ENCODE results near the gene ENAH.

The ENAH gene

GRCh38 chr1:225445639-225446594 lies 207.0 kb downstream of the ENAH start:
- in situ Hi-C loops (cut with MboI; ENCODE audit: low sequenced_read_pairs) = no loop called here

GRCh38 chr1:225442123-225442505 lies 210.8 kb downstream of the ENAH start:
- in situ Hi-C loops (cut with MboI; ENCODE audit: low sequenced_read_pairs) = no loop called here

GRCh38 chr1:225441314-225442122 lies 211.4 kb downstream of the ENAH start:
- in situ Hi-C loops (cut with MboI; ENCODE audit: low sequenced_read_pairs) = no loop called here

- in situ Hi-C loops (cut with MboI; ENCODE audit: low sequenced_read_pairs) = no loop called here
These were observed 212.3 kb downstream of the ENAH start for GRCh38 chr1:225440380-225441221.

- in situ Hi-C loops (cut with MboI; ENCODE audit: low sequenced_read_pairs) = no loop called here
These were observed 215.0 kb downstream of the ENAH start for GRCh38 chr1:225437710-225438437.

Data from HL-60/S4 treated with retinoic acid at 250 ng/mL for 4 days and 3 days (cell line).